K562 (cell line): ENCODE measurements around the gene VPS45. TPM values are rescaled to one million over a fixed set of nuclear protein-coding genes. Genes with fewer than 3 reads are reported as not detected.
A peak's percentile ranks its signal among the peaks of the same experiment; 100 is the strongest.

Source experiments
- BCL6 ChIP-seq: fragments of 250-450 bp; sonication (Bioruptor Pico); IDR thresholded peaks from 2 replicates; pipeline ENCODE4 v1.4.0; 2020
- BCOR ChIP-seq: fragments of 450-650 bp; IDR thresholded peaks from 2 replicates; pipeline ENCODE4 v1.6.1; 2016
- CHD2 ChIP-seq: IDR thresholded peaks from 2 replicates; pipeline ENCODE4 v1.6.1; 2011; ENCODE audit warnings: low read depth, low read length
- CREB5 ChIP-seq: fragments of 250-450 bp; sonication (Bioruptor Pico); IDR thresholded peaks from 2 replicates; pipeline ENCODE4 v1.5.0; 2020; ENCODE audit warnings: mild to moderate bottlenecking
- HDAC1 ChIP-seq, 2 experiments: fragments of 450-650 bp; IDR thresholded peaks; 2 replicates each; pipeline ENCODE4 v1.6.1; 2016 to 2017; ENCODE audit warnings: inconsistent platforms in 1 of 2, mild to moderate bottlenecking in 1 of 2, moderate library complexity in 1 of 2
- HINFP ChIP-seq: fragments of 450-650 bp; conservative IDR thresholded peaks from 2 replicates; pipeline ENCODE4 v1.6.1; 2016; ENCODE audit warnings: missing genetic modification characterization, low read depth, mild to moderate bottlenecking, control low read depth, missing compliant biosample characterization
- HMG20A ChIP-seq: fragments of 450-650 bp; formaldehyde crosslinking; conservative IDR thresholded peaks from 2 replicates; pipeline ENCODE4 v1.4.0; 2020; ENCODE audit warnings: mild to moderate bottlenecking, mixed read lengths
- MXI1 ChIP-seq: IDR thresholded peaks from 2 replicates; pipeline ENCODE4 v1.6.1; 2011; ENCODE audit warnings: low read depth, mild to moderate bottlenecking, improper control_type of control experiment, low read length
- POLR2B ChIP-seq: fragments of 450-650 bp; IDR thresholded peaks from 2 replicates; pipeline ENCODE4 v1.6.1; 2018; ENCODE audit warnings: low read depth; ENCODE audit not compliant: partially characterized antibody
- SNAPC5 ChIP-seq: fragments of 250-450 bp; sonication (Bioruptor Pico); IDR thresholded peaks from 2 replicates; pipeline ENCODE4 v1.8.0; 2021; ENCODE audit warnings: moderate library complexity, mild to moderate bottlenecking, inconsistent platforms
- SP2 ChIP-seq: IDR thresholded peaks from 2 replicates; pipeline ENCODE4 v1.6.1; 2011; ENCODE audit warnings: mild to moderate bottlenecking, low read depth, low read length, moderate library complexity; ENCODE audit not compliant: poor library complexity, severe bottlenecking; ENCODE audit errors: extremely low read depth
- ZKSCAN8 ChIP-seq: fragments of 200-800 bp; sonication (Bioruptor generic); IDR thresholded peaks from 2 replicates; pipeline ENCODE4 v1.6.1; 2016; ENCODE audit warnings: missing genetic modification characterization, missing compliant biosample characterization
- ZNF263 ChIP-seq: sonication (generic); formaldehyde crosslinking; IDR thresholded peaks from 2 replicates; pipeline ENCODE4 v1.8.0; 2022; ENCODE audit warnings: mild to moderate bottlenecking, missing genetic modification reagents, borderline replicate concordance
- ZNF311 ChIP-seq: fragments of 250-450 bp; sonication (Bioruptor Pico); IDR thresholded peaks from 2 replicates; pipeline ENCODE4 v1.4.0; 2020; ENCODE audit warnings: mild to moderate bottlenecking, moderate library complexity
- polyA plus RNA-seq, 8 experiments: library from polyadenylated mRNA; depleted of rRNA in 4 of 8; stranded (reverse) in 5 of 8; unstranded in 3 of 8; fragments of >200 nt; fragmentation: Nextera tagmentation in 2 of 8; fragmentation: Illumina TruSeq in 1 of 8; extraction: Ambion mirVana in 2 of 8; extraction: Trizol in 1 of 8; gene quantifications; 2 replicates each; pipeline versions ENCODE4 v1.2.1 to v1.2.3, GENCODE V29; 2011 to 2014; ENCODE audit warnings: inconsistent platforms in 1 of 8, missing spikeins in 1 of 8
- total RNA-seq, 7 experiments: library from RNA; depleted of rRNA in 6 of 7; stranded (reverse); fragments of >200 nt in 6 of 7; fragmentation: Illumina TruSeq in 2 of 7; extraction: Trizol in 2 of 7; gene quantifications; 2 replicates each; pipeline versions ENCODE4 v1.2.1 to v1.2.3, GENCODE V29; 2011 to 2021; ENCODE audit warnings: low replicate concordance in 1 of 7
- TF ChIP-seq, protein P1 (sequence below): fragments of 450-650 bp; IDR thresholded peaks from 2 replicates; pipeline ENCODE4 v1.6.1; 2018; ENCODE audit warnings: mild to moderate bottlenecking, low read depth; ENCODE audit not compliant: partially characterized antibody
- TF ChIP-seq, protein P2 (sequence below): fragments of 250-450 bp; sonication (Bioruptor Pico); IDR thresholded peaks from 2 replicates; pipeline ENCODE4 v1.5.1; 2021; ENCODE audit warnings: mild to moderate bottlenecking

The VPS45 gene
- total and polyA plus RNA-seq, 9 of the 15 experiments (the other 6 are each of a cell fraction or from before 2014, with no cell fraction given): 17.9 to 48.2 (median 34.4) TPM

DNA sequence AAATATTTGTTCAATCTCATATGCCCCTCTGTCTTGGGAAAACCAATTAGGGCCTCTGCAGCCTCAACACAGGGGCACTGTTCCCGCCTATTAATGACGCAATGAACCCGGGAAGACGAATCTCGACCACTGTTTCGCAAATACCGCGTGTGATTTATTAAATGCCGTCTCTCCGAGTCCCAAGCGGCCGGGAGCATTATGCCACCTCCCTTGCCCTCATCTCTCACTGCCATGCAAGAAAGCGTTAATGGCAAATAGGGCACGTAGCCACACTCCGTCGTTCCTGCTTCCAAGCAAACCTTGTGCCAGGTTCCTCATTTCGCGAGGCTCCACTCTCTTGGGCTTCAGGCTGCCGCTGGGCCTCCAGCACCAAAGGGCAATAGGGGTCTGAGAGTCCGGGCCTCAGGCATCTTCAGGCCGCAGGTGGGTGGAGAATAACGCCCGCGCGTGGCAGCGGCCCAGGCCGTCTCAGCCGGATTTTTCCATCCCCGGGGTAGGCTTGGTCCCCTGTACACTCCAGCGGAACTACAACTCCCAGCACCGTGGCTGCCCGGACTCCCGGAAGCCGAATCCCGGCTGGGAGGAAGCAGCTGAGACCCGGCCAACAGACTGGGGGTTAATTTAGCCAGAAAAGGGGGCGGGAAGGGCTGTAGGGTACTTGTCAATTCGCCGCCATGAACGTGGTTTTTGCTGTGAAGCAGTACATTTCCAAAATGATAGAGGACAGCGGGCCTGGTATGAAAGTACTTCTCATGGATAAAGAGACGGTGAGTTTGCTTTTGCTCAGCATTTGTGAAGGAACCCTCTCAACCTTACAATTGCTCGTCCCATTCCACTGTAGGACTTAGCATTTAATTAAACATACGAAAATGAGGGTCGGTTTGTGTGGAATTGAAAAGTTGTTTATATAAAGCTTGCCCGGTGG, at the start of gene VPS45 (continued):
- TF ChIP-seq CREB5 (CRISPR knock-in tag) (no peak), BCOR (no peak; the same call in 1 of the 2 replicates), POLR2B (peak; percentile 64), HINFP (tag) (no peak), ZNF263 (CRISPR knock-in tag) (no peak; the same call in 1 of the 2 replicates), ZNF311 (CRISPR knock-in tag) (no peak), HDAC1 (IDR thresholded peaks at IDR 0.05) (peak; percentile 53 to 60; a peak in 3 of 4 replicates), BCL6 (no peak), CHD2 (no peak), SNAPC5 (CRISPR knock-in tag) (no peak), SP2 (no peak), ZKSCAN8 (CRISPR knock-in tag) (no peak), MXI1 (peak; percentile 60; the same call in 1 of the 2 replicates), HMG20A (CRISPR knock-in tag) (no peak)
- TF ChIP-seq, protein P1, sequence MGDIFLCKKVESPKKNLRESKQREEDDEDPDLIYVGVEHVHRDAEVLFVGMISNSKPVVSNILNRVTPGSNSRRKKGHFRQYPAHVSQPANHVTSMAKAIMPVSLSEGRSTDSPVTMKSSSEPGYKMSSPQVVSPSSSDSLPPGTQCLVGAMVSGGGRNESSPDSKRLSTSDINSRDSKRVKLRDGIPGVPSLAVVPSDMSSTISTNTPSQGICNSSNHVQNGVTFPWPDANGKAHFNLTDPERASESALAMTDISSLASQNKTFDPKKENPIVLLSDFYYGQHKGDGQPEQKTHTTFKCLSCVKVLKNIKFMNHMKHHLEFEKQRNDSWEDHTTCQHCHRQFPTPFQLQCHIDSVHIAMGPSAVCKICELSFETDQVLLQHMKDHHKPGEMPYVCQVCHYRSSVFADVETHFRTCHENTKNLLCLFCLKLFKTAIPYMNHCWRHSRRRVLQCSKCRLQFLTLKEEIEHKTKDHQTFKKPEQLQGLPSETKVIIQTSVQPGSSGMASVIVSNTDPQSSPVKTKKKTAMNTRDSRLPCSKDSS: no peak
- TF ChIP-seq, protein P2, sequence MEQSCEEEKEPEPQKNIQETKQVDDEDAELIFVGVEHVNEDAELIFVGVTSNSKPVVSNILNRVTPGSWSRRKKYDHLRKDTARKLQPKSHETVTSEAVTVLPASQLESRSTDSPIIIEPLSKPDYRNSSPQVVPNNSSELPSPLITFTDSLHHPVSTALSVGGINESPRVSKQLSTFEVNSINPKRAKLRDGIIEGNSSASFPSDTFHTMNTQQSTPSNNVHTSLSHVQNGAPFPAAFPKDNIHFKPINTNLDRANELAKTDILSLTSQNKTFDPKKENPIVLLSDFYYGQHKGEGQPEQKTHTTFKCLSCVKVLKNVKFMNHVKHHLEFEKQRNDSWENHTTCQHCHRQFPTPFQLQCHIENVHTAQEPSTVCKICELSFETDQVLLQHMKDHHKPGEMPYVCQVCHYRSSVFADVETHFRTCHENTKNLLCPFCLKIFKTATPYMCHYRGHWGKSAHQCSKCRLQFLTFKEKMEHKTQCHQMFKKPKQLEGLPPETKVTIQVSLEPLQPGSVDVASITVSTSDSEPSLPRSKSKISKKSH (CRISPR knock-in tag): no peak
